Measurements from ENCODE around the gene NIPSNAP3A. TPM values are rescaled to one million over a fixed set of nuclear protein-coding genes. Genes with fewer than 3 reads are reported as not detected.

Gene NIPSNAP3A
- polyA plus RNA-seq, 2 of the 4 experiments (the other 2 are of a cell fraction), result 20.1 to 34.5 TPM

- no peak for ATAC-seq
- POLR2A ChIA-PET, result no interaction called here
- no peak overlapping the region for H3K4me3 ChIP-seq
- H3K4me2 ChIP-seq, result no peak overlapping the region
- no peak for FAIRE-seq
- H3K27ac ChIP-seq, result no peak overlapping the region
- 0 out of 3 replicates have a peak, but pooled peaks cover 3% of the 10 kb centered on the region for H3K4me1 ChIP-seq
- no peaks in the 10 kb centered on the region for H3K9me3 ChIP-seq
- DNase-seq (ENCODE audit: low read depth in 1 of 2, low spot score in 1 of 2), result no peak
- 39% methylated on average over 1 of the region's 1 CpG for WGBS (ENCODE audit: missing lambda C conversion rate)
- CTCF ChIA-PET, result interaction anchor here (0.7 to 4.6 kb wide), 3 partner anchors 84 to 636 kb away, joined by 4 to 32 read pairs (median 5); no protein-coding TSS in a partner anchor
- TF ChIP-seq ZC3H11A (IDR thresholded peaks at IDR 0.05) (no peak), RAD21 (conservative IDR thresholded peaks at IDR 0.05 in 1 of 2, IDR thresholded peaks at IDR 0.05 in 1 of 2) (no peak)
Observed at GRCh38 chr9:104779334-104779733, 31.9 kb downstream of the NIPSNAP3A start.

GRCh38 chr9:104779946-104780535, 32.6 kb downstream of the NIPSNAP3A start:
- no peak for TF ChIP-seq MYC (IDR thresholded peaks at IDR 0.05; ENCODE audit: borderline replicate concordance, low read length)
- no peak for TF ChIP-seq HOXA7 (CRISPR knock-in tag; IDR thresholded peaks at IDR 0.05)
- no peak for TF ChIP-seq RFX5 (IDR thresholded peaks at IDR 0.05)
- TF ChIP-seq BCL3 (IDR thresholded peaks at IDR 0.05), result no peak
- TF ChIP-seq ELK1 (IDR thresholded peaks at IDR 0.05; ENCODE audit: low read depth, low read length), result no peak
- TF ChIP-seq RAD21 (conservative IDR thresholded peaks at IDR 0.05 in 1 of 2, IDR thresholded peaks at IDR 0.05 in 1 of 2), result no peak
- TF ChIP-seq ESRRA (IDR thresholded peaks at IDR 0.05; ENCODE audit: borderline replicate concordance, low read length), result no peak
- no peak for TF ChIP-seq ZC3H11A (IDR thresholded peaks at IDR 0.05)
- no peak for TF ChIP-seq ZFP36 (IDR thresholded peaks at IDR 0.05; ENCODE audit: borderline replicate concordance, partially characterized antibody)
- TF ChIP-seq NFE2L2 (conservative IDR thresholded peaks at IDR 0.05; ENCODE audit: low read length), result no peak
- TF ChIP-seq CEBPB (IDR thresholded peaks at IDR 0.05), result no peak
- no peak for TF ChIP-seq TP53 (CRISPR knock-in tag; IDR thresholded peaks at IDR 0.05)
- no peak for TF ChIP-seq NR3C1 (IDR thresholded peaks at IDR 0.05)
- TF ChIP-seq CBX8 (IDR thresholded peaks at IDR 0.05), result no peak
- no peak for TF ChIP-seq FOXS1 (CRISPR knock-in tag; IDR thresholded peaks at IDR 0.05)
- no peak for TF ChIP-seq ZSCAN20 (CRISPR knock-in tag; IDR thresholded peaks at IDR 0.05)
- TF ChIP-seq MAX (IDR thresholded peaks at IDR 0.05), result no peak
- no peak for TF ChIP-seq KDM5A (IDR thresholded peaks at IDR 0.05)
- no peak for TF ChIP-seq USF2 (IDR thresholded peaks at IDR 0.05)
- ChIA-PET POLR2A (no interaction called here), CTCF (interaction anchor here (0.9 to 4.6 kb wide), 8 partner anchors 12 to 635 kb away, joined by 3 to 32 read pairs (median 4); no protein-coding TSS in a partner anchor)
- ATAC-seq, result no peak
- FAIRE-seq, result no peak
- H3K4me2 ChIP-seq, result no peak overlapping the region
- H3K27ac ChIP-seq, result no peak overlapping the region
- no peak for DNase-seq (ENCODE audit: low read depth in 1 of 2, low spot score in 1 of 2)
- H3K4me1 ChIP-seq, result 0 out of 3 replicates have a peak, but pooled peaks cover 3% of the 10 kb centered on the region
- H3K9me3 ChIP-seq, result no peaks in the 10 kb centered on the region
- WGBS (ENCODE audit: missing lambda C conversion rate), result 80% methylated on average over 9 of the region's 9 CpGs
- H3K4me3 ChIP-seq, result no peak overlapping the region

- Histone ChIP-seq H3K9me3 (no peaks in the 10 kb centered on the region), H3K4me3 (no peak overlapping the region), H3K27ac (no peak overlapping the region), H3K4me1 (0 out of 3 replicates have a peak, but pooled peaks cover 3% of the 10 kb centered on the region), H3K4me2 (no peak overlapping the region)
- peak; percentile 80 for ATAC-seq
- FAIRE-seq, result no peak
- ChIA-PET CTCF (interaction anchor here (0.7 to 4.6 kb wide), 10 partner anchors 13 to 634 kb away, joined by 3 to 32 read pairs (median 4); no protein-coding TSS in a partner anchor), POLR2A (no interaction called here)
- WGBS (ENCODE audit: missing lambda C conversion rate), result 100% methylated on average over 1 of the region's 1 CpG
- DNase-seq (ENCODE audit: low read depth in 1 of 2, low spot score in 1 of 2), result peak; percentile 21 to 44
- TF ChIP-seq CBX8 (IDR thresholded peaks at IDR 0.05), result no peak
- no peak for TF ChIP-seq PHF8 (IDR thresholded peaks at IDR 0.05; ENCODE audit: borderline replicate concordance, low read depth)
- TF ChIP-seq NR3C1 (IDR thresholded peaks at IDR 0.05), result no peak
- peak; percentile 62 for TF ChIP-seq SMC3 (IDR thresholded peaks at IDR 0.05)
- TF ChIP-seq RFX5 (IDR thresholded peaks at IDR 0.05), result no peak
- no peak for TF ChIP-seq RCOR1 (IDR thresholded peaks at IDR 0.05; ENCODE audit: low read depth, low read length)
- no peak for TF ChIP-seq E2F6 (IDR thresholded peaks at IDR 0.05; ENCODE audit: borderline replicate concordance, low read depth)
- TF ChIP-seq MAZ (IDR thresholded peaks at IDR 0.05; ENCODE audit: borderline replicate concordance, low read depth, low read length), result no peak
- TF ChIP-seq HOXB5 (CRISPR knock-in tag; IDR thresholded peaks at IDR 0.05), result no peak
- TF ChIP-seq EHMT2 (IDR thresholded peaks at IDR 0.05; ENCODE audit: low read depth), result no peak
- TF ChIP-seq MAFK (IDR thresholded peaks at IDR 0.05; ENCODE audit: partially characterized antibody), result no peak
- no peak for TF ChIP-seq JUNB (IDR thresholded peaks at IDR 0.05)
- TF ChIP-seq GATA3 (IDR thresholded peaks at IDR 0.05; ENCODE audit: borderline replicate concordance), result no peak
- TF ChIP-seq SREBF2 (IDR thresholded peaks at IDR 0.05), result no peak
- no peak; a peak in 1 of 4 replicates for TF ChIP-seq CEBPB (IDR thresholded peaks at IDR 0.05)
- TF ChIP-seq MYC (IDR thresholded peaks at IDR 0.05; ENCODE audit: borderline replicate concordance, low read length), result no peak
Observed at GRCh38 chr9:104780796-104781395, 33.4 kb downstream of the NIPSNAP3A start.

Measured in A549 (cell line).